Vagina (tissue), 2 donors: ENCODE measurements around the gene TMEM54. TPM values are rescaled to one million over a fixed set of nuclear protein-coding genes. Genes with fewer than 3 reads are reported as not detected.
"Not testable (repeated sequence)": the region's sequence is repeated elsewhere in the genome, so short reads cannot be mapped to it uniquely, and the experiment has no call there.

Source experiments
- DNase-seq, 2 donors: peaks; one replicate each; pipeline ENCODE4 v3.0.0-alpha.2; 2017; ENCODE audit errors: extremely low spot score in 2 of 2
- H3K27ac ChIP-seq: fragments of 200-600 bp; sonication (generic); one replicate; pipeline ENCODE4 v1.5.1; 2019
- H3K27me3 ChIP-seq: fragments of 200-600 bp; sonication (generic); one replicate; pipeline ENCODE4 v1.5.1; 2019
- H3K36me3 ChIP-seq, 2 donors: fragments of 200-600 bp; sonication (generic); one replicate each; pipeline ENCODE4 v1.5.1; 2017 to 2019
- H3K4me1 ChIP-seq: fragments of 200-600 bp; sonication (generic); one replicate; pipeline ENCODE4 v1.5.1; 2019
- H3K4me3 ChIP-seq, 2 donors: fragments of 200-600 bp; sonication (generic); 1 replicate in 1 of 2; 2 replicates in 1 of 2; pipeline ENCODE4 v1.5.1; 2016 to 2019
- H3K9me3 ChIP-seq: fragments of 200-600 bp; sonication (generic); one replicate; pipeline ENCODE4 v1.5.1; 2019
- POLR2A ChIP-seq, 2 donors: fragments of 450-650 bp; IDR thresholded peaks; one replicate each; pipeline ENCODE4 v1.6.1; 2017; ENCODE audit warnings: antibody characterized with exemption in 2 of 2, mild to moderate bottlenecking in 2 of 2, moderate library complexity in 2 of 2
- POLR2AphosphoS5 ChIP-seq, 2 donors: sonication (generic); formaldehyde crosslinking; IDR thresholded peaks; one replicate each; pipeline ENCODE4 v1.9.0; 2017; ENCODE audit warnings: antibody characterized with exemption in 2 of 2, mild to moderate bottlenecking in 2 of 2, low read depth in 1 of 2; ENCODE audit not compliant: insufficient read depth in 1 of 2
- intact Hi-C: fragments of 100-400 bp; cut with DNase I; formaldehyde crosslinking; loops from one replicate; pipeline ENCODE4 v1.15.1; 2023
- total RNA-seq: library from RNA; depleted of rRNA; stranded (reverse); fragments of >200 nt; gene quantifications from one replicate; pipeline ENCODE4 v1.2.3, GENCODE V29; 2016
- TF ChIP-seq, protein P1 (sequence below), 3 experiments: fragments of 450-650 bp in 2 of 3; fragments of 200-600 bp in 1 of 3; sonication (generic) in 1 of 3; IDR thresholded peaks; one replicate each; pipeline ENCODE4 v1.5.1; 2017 to 2019; ENCODE audit warnings: antibody characterized with exemption in 3 of 3, mild to moderate bottlenecking in 2 of 3, moderate library complexity in 2 of 3

The TMEM54 gene
- total RNA-seq, 1 donor from 2014 or later, result 36.1 TPM

DNA sequence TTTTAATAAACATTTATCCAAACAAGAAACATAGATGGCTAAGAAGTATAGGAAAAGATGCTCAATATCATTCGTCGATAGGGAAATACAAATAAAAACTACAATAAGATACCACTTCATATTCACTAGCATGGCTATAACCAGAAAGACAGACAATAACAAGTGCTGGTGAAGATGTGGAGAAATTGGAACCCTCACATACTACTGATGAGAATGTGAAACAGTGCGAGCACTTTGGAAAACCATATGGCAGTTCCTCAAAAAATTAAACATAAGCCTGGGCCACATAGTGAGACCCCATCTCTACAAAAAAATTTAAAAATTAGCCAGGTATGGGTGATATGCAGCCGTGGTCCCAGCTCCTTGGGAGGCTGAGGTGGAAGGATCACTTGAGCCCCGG is 9.1 kb upstream of the TMEM54 start:
- no peaks in the 10 kb centered on the region for H3K9me3 ChIP-seq
- no peaks in the 10 kb centered on the region for H3K4me1 ChIP-seq
- no peak overlapping the region for H3K27ac ChIP-seq
- no peak overlapping the region for H3K4me3 ChIP-seq
- intact Hi-C loops, result no loop called here
- TF ChIP-seq POLR2AphosphoS5 (IDR thresholded peaks at IDR 0.05; ENCODE audit: insufficient read depth in 1 of 2, low read depth in 1 of 2) (no peak), POLR2A (IDR thresholded peaks at IDR 0.05) (no peak)
- TF ChIP-seq, protein P1, sequence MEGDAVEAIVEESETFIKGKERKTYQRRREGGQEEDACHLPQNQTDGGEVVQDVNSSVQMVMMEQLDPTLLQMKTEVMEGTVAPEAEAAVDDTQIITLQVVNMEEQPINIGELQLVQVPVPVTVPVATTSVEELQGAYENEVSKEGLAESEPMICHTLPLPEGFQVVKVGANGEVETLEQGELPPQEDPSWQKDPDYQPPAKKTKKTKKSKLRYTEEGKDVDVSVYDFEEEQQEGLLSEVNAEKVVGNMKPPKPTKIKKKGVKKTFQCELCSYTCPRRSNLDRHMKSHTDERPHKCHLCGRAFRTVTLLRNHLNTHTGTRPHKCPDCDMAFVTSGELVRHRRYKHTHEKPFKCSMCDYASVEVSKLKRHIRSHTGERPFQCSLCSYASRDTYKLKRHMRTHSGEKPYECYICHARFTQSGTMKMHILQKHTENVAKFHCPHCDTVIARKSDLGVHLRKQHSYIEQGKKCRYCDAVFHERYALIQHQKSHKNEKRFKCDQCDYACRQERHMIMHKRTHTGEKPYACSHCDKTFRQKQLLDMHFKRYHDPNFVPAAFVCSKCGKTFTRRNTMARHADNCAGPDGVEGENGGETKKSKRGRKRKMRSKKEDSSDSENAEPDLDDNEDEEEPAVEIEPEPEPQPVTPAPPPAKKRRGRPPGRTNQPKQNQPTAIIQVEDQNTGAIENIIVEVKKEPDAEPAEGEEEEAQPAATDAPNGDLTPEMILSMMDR (IDR thresholded peaks at IDR 0.05), result no peak
- no peaks in the 10 kb centered on the region for H3K27me3 ChIP-seq
- DNase-seq, result no peak
- no peaks in the 10 kb centered on the region for H3K36me3 ChIP-seq

DNA sequence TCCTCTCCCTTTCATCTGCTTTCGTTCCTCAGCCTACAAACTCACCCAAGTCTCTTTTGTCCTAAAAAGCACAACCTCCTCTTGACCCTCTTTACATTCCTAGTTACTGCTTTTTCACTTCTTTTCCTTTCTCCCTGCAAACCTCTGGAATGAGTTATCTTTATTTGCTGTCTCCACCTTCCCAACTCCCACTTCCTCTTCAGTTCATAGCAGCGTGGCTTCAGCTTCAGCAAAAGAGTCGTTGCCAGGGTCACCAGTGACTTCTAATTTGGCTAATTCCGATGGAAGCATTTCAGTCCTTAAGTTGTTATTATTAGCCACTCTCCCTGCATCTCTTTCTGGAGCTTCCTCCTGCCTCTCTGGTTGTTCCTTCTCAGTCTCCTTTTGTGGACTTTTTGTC is 6.2 kb upstream of the TMEM54 start:
- no peaks in the 10 kb centered on the region for H3K9me3 ChIP-seq
- no peak overlapping the region for H3K4me3 ChIP-seq
- intact Hi-C loops, result loop anchor here (5.0 kb wide), 1 partner anchor 920 kb away; no protein-coding TSS in a partner anchor
- TF ChIP-seq POLR2AphosphoS5 (IDR thresholded peaks at IDR 0.05; ENCODE audit: insufficient read depth in 1 of 2, low read depth in 1 of 2), result no peak
- no peak for TF ChIP-seq POLR2A (IDR thresholded peaks at IDR 0.05)
- TF ChIP-seq, protein P1 (IDR thresholded peaks at IDR 0.05), result no peak
- H3K27ac ChIP-seq, result no peak overlapping the region
- H3K27me3 ChIP-seq, result no peaks in the 10 kb centered on the region
- no peaks in the 10 kb centered on the region for H3K4me1 ChIP-seq
- no peaks in the 10 kb centered on the region for H3K36me3 ChIP-seq
- no peak for DNase-seq

- TF ChIP-seq POLR2A (IDR thresholded peaks at IDR 0.05) (no peak), POLR2AphosphoS5 (IDR thresholded peaks at IDR 0.05; ENCODE audit: insufficient read depth in 1 of 2, low read depth in 1 of 2) (no peak)
- TF ChIP-seq, protein P1 (IDR thresholded peaks at IDR 0.05), result no peak
- H3K27ac ChIP-seq, result no peak overlapping the region
- H3K9me3 ChIP-seq, result no peaks in the 10 kb centered on the region
- no peak overlapping the region for H3K4me3 ChIP-seq
- H3K27me3 ChIP-seq, result no peaks in the 10 kb centered on the region
- H3K36me3 ChIP-seq, result no peaks in the 10 kb centered on the region
- intact Hi-C loops, result loop anchor here (5.0 kb wide), 1 partner anchor 921 kb away; no protein-coding TSS in a partner anchor
- H3K4me1 ChIP-seq, result peaks cover 2% of the 10 kb centered on the region
- no peak for DNase-seq
Measured at GRCh38 chr1:32906654-32907053, 5.5 kb upstream of the TMEM54 start.

- H3K36me3 ChIP-seq, H3K27me3 ChIP-seq, H3K9me3 ChIP-seq, DNase-seq, H3K27ac ChIP-seq, H3K4me3 ChIP-seq, H3K4me1 ChIP-seq: not testable (repeated sequence)
- intact Hi-C loops, result loop anchor here (5.0 kb wide), 1 partner anchor 922 kb away; no protein-coding TSS in a partner anchor
Measured at GRCh38 chr1:32905588-32905987, 4.4 kb upstream of the TMEM54 start.

GRCh38 chr1:32904797-32905196 is 3.6 kb upstream of the TMEM54 start:
- TF ChIP-seq, protein P1 (IDR thresholded peaks at IDR 0.05), result no peak
- no peak for TF ChIP-seq POLR2AphosphoS5 (IDR thresholded peaks at IDR 0.05; ENCODE audit: insufficient read depth in 1 of 2, low read depth in 1 of 2)
- H3K9me3 ChIP-seq, result no peaks in the 10 kb centered on the region
- no peak for DNase-seq
- intact Hi-C loops, result loop anchor here (5.0 kb wide), 1 partner anchor 923 kb away; no protein-coding TSS in a partner anchor
- no peaks in the 10 kb centered on the region for H3K36me3 ChIP-seq
- H3K4me3 ChIP-seq, result no peak overlapping the region
- no peaks in the 10 kb centered on the region for H3K27me3 ChIP-seq
- H3K4me1 ChIP-seq, result peaks cover 17% of the 10 kb centered on the region
- H3K27ac ChIP-seq, result no peak overlapping the region
